Activated CD8-positive, alpha-beta T cell treated with anti-CD3 and anti-CD28 coated beads, Interleukin-2, amount 10 ng/mL, durations not matched to agents 7 days and 5 days (primary cell): ENCODE results near the gene OTUB1. TPM values are rescaled to one million over a fixed set of nuclear protein-coding genes. Genes with fewer than 3 reads are reported as not detected.
"Not testable (repeated sequence)": the region's sequence is repeated elsewhere in the genome, so short reads cannot be mapped to it uniquely, and the experiment has no call there.

Source experiments
- ATAC-seq: fragments of 150-1000 bp; cut with Tn5 transposase; one replicate; pipeline ENCODE4 v1.10.0; 2021; ENCODE audit warnings: moderate library complexity
- CTCF ChIA-PET: fragments of 350-600 bp; sonication (Branson Sonifier 250); formaldehyde crosslinking; loops from one replicate; lab custom pipeline; 2021; ENCODE audit warnings: antibody characterized with exemption; lab: Charles Lee
- POLR2A ChIA-PET: fragments of 350-600 bp; sonication (Branson Sonifier 250); formaldehyde crosslinking; loops from one replicate; lab custom pipeline; 2021; ENCODE audit warnings: antibody characterized with exemption; lab: Charles Lee
- DNase-seq: peaks from one replicate; pipeline ENCODE4 v3.0.0-alpha.2; 2020
- H3K27ac Mint-ChIP-seq: one replicate; pipeline ENCODE4 v1.8.0; 2021; ENCODE audit warnings: mild to moderate bottlenecking, mixed read lengths
- H3K27me3 Mint-ChIP-seq: one replicate; pipeline ENCODE4 v1.8.0; 2021; ENCODE audit warnings: low read depth, mixed read lengths
- H3K36me3 Mint-ChIP-seq: one replicate; pipeline ENCODE4 v1.8.0; 2021; ENCODE audit warnings: low read depth, mixed read lengths
- H3K4me1 Mint-ChIP-seq: one replicate; pipeline ENCODE4 v1.8.0; 2021; ENCODE audit warnings: low read depth, mixed read lengths
- H3K4me3 Mint-ChIP-seq: one replicate; pipeline ENCODE4 v1.8.0; 2021; ENCODE audit warnings: mild to moderate bottlenecking, mixed read lengths
- H3K9me3 Mint-ChIP-seq: one replicate; pipeline ENCODE4 v1.8.0; 2022; ENCODE audit warnings: mixed read lengths; ENCODE audit not compliant: insufficient read depth
- total RNA-seq, 2 experiments: library from RNA; stranded (reverse); gene quantifications; one replicate each; pipeline ENCODE4 v1.2.3, GENCODE V29; 2021

OTUB1 gene
- total RNA-seq, 2 experiments from 2014 or later: 93.7 to 102 TPM

DNA sequence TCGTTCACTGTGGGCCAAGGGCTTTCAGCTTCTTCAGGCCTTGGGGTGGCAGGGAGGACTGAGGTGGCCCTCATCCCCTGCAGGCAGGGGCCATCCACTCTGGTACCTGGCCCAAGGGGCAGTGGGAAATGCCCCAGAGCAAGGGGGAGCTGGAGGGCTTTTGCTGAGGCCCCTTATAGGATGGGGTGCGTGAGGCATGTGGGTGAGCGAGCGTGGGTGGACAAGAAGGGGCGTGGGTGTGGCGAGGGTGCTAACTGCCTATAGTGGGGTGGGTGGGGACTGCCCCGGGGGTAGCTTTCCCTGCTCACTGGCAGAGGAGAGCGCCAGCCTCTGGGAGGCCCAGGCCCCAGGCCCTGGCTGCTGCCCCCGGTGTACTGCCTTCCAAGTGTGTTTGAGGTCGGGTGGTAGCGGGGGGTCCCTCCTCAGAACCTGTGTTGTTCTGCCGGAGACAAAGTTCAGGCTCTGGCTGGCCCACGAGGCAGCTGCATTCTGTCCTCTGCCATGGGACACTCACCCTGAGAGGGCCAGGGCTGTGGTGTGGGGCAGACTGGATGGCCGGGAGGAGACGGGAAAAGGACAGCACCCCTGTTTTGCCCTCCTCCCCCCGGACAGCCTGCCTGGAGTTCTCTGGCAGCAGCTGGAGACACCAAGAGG is 52.9 kb downstream of the OTUB1 start:
- Mint-ChIP-seq H3K27ac (no peak overlapping the region), H3K36me3 (peaks cover 5% of the 10 kb centered on the region), H3K9me3 (no peaks in the 10 kb centered on the region), H3K4me1 (peaks cover 5% of the 10 kb centered on the region), H3K27me3 (peaks cover 26% of the 10 kb centered on the region), H3K4me3 (no peak overlapping the region)
- no peak for ATAC-seq
- ChIA-PET POLR2A (no interaction called here), CTCF (no interaction called here)
- no peak for DNase-seq

DNA sequence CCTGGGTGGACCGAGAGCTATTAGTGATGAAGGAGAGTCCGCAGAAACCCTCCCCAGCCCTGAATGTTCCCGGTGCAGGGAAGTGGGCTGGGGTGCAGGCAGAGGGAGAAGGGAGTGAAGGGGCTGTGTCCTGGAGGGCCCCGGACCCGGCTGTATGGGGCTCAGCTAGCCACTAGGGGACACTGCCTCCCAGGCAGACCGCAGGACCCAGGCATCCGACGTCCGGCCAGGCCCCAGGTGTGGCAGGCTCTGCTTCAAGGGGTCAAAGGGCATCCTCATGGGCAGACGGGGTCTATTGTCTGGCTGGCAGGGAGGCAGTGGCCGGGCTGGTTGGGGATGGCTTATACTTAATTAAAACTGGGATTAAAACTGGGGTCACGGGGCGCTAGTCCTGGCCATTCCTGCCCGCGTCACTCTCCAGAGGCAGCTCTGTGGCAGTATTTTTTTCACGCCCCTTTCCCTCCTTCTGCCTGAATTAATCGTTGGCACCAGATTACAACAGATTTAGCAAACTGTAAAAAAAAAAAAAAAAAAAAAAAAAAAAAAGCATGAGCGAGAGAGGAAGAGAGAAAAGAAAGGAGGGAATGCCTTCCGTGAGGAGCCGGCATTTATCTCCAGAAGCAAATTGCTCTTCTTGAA is 54.6 kb downstream of the OTUB1 start:
- CTCF ChIA-PET: no interaction called here
- no peak overlapping the region for H3K27ac Mint-ChIP-seq
- DNase-seq (no peak), ATAC-seq (no peak)
- no peak overlapping the region for H3K4me3 Mint-ChIP-seq
- H3K4me1 Mint-ChIP-seq: no peaks in the 10 kb centered on the region
- H3K36me3 Mint-ChIP-seq: no peaks in the 10 kb centered on the region
- no peaks in the 10 kb centered on the region for H3K9me3 Mint-ChIP-seq
- H3K27me3 Mint-ChIP-seq: peaks cover 14% of the 10 kb centered on the region
- POLR2A ChIA-PET: no interaction called here

DNA sequence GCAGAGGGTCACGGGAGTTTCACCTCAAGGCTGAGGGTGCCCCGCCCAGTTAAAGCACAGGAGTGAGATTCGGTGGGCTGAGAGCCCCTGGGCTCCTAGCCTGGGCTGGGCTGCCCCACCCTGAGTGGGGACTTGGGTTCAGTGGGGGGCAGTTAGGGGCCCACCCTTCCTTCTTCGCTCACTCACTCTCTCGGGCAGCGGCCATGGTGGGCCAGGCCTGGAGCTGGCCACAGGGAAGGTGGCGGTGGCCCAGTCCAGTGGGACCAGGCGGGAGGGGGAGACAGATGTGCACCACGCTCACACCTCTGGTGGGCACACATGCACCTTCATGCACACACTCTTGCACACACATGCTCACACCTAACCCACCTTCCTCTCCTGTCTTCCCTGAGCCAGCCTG is 55.6 kb downstream of the OTUB1 start:
- ChIA-PET CTCF (no interaction called here), POLR2A (interaction anchor here (0.6 kb wide), 1 partner anchor 573 kb away, joined by 5 read pairs; no protein-coding TSS in a partner anchor)
- Mint-ChIP-seq H3K27ac (no peak overlapping the region), H3K27me3 (peaks cover 14% of the 10 kb centered on the region), H3K36me3 (no peaks in the 10 kb centered on the region), H3K9me3 (no peaks in the 10 kb centered on the region), H3K4me3 (no peak overlapping the region), H3K4me1 (no peaks in the 10 kb centered on the region)
- DNase-seq: no peak
- no peak for ATAC-seq

DNA sequence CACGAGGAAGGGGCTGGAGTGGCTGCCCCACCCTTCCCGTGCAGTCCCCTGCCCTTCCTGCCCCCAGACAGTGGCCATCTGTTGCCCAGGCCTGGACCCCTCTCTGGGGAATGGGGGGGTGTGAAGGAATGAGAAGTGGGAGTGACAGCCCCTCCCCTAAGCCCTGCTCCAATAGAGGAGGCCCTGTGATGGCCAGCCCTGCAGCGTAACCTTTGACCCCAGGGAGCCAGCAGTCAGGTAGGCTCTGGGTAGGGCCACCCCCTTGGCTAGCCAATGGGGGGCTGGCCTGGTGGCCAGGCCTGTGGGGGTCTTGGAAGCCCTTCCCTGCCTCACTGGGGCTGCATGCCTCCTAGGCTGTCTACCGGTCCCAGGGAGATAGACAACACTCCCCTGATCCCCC is 56.1 kb downstream of the OTUB1 start:
- POLR2A ChIA-PET: no interaction called here
- CTCF ChIA-PET: no interaction called here
- Mint-ChIP-seq H3K9me3 (no peaks in the 10 kb centered on the region), H3K4me1 (no peaks in the 10 kb centered on the region), H3K27ac (no peak overlapping the region), H3K36me3 (no peaks in the 10 kb centered on the region), H3K4me3 (no peak overlapping the region), H3K27me3 (peaks cover 12% of the 10 kb centered on the region)
- DNase-seq (no peak), ATAC-seq (no peak)

DNA sequence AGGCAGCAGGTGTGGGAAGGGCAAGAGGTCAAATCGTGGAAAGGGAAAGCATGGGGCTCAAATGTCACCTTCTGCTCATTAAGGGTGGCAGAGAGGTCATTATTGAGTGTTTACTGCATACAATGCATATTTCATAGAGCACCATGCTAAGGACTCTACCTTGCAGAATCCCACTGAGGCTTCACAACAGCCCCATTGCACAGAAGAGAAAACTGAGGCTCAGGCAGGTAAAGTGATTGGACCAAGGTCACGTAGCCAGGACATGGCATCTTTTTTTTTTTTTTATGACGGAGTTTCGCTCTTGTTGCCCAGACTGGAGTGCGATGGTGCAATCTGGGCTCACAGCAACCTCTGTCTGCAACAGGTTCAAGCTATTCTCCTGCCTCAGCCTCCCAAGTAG is 57.3 kb downstream of the OTUB1 start:
- Mint-ChIP-seq H3K4me1 (no peaks in the 10 kb centered on the region), H3K36me3 (no peaks in the 10 kb centered on the region), H3K27ac (no peak overlapping the region), H3K4me3 (no peak overlapping the region), H3K9me3 (no peaks in the 10 kb centered on the region), H3K27me3 (peaks cover 4% of the 10 kb centered on the region)
- POLR2A ChIA-PET: interaction anchor here (0.7 kb wide), 1 partner anchor 144 kb away, joined by 3 read pairs; no protein-coding TSS in a partner anchor
- CTCF ChIA-PET: no interaction called here
- ATAC-seq (no peak), DNase-seq (no peak)

DNA sequence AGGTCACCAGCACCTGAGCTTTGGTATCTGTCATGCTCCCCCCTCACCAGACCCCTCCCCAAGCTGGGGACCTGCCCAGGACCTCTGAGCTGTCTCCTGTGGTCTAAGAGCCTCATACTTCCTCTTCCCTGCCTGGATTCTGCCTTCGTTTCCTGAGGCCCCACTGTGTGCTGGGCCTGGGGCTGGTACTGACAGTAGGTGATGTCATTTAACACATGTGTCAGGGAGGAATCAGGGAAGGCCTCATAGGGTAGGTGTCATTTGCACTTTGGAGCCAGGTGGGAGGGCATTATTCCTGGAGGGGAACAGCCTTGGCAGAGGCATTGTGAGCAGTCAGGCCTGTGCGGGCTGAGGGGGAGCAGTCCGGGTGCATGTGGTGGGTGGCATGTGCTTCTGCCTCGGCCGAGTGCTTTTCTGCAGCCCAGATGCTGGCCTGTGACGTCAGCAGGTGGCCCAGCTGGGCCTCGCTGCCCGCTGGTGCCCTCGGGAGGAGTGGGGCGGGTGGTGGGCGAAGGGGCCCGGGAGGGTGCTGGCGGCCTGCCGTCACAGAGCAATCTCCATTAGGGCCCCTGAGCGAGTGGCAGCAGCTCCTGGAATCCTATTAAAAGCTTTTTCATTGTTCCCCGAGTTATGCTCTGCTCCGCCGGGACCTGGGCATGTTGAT is 58.6 kb downstream of the OTUB1 start:
- POLR2A ChIA-PET: no interaction called here

DNA sequence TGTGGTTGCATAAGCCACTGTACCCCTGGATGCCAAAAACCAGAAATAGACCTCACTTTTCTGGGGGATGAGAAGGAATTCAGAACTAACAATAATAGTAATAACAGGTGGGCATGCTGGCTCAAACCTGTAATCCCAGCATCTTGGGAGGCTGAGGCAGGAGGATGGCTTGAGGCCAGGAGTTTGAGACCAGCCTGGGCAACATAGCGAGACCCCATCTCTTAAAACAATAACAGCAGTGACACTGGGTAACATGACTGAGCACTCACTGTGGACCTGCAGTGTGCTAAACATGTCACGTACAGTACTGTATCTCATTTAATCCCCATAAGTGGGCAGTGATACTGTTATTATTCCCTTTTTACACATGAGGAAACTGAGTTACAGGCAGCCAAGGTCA is 59.5 kb downstream of the OTUB1 start:
- no peaks in the 10 kb centered on the region for H3K4me1 Mint-ChIP-seq
- no peaks in the 10 kb centered on the region for H3K27me3 Mint-ChIP-seq
- ChIA-PET CTCF (no interaction called here), POLR2A (no interaction called here)
- no peak overlapping the region for H3K27ac Mint-ChIP-seq
- DNase-seq: no peak
- H3K9me3 Mint-ChIP-seq: no peaks in the 10 kb centered on the region
- no peak overlapping the region for H3K4me3 Mint-ChIP-seq
- H3K36me3 Mint-ChIP-seq: no peaks in the 10 kb centered on the region
- ATAC-seq: no peak

More for the DNA sequence above, 58.6 kb downstream of the OTUB1 start:
- no peak overlapping the region for H3K27ac Mint-ChIP-seq
- H3K9me3 Mint-ChIP-seq: no peaks in the 10 kb centered on the region
- no peaks in the 10 kb centered on the region for H3K36me3 Mint-ChIP-seq
- ATAC-seq: no peak
- no peaks in the 10 kb centered on the region for H3K4me1 Mint-ChIP-seq
- CTCF ChIA-PET: no interaction called here
- H3K27me3 Mint-ChIP-seq: no peaks in the 10 kb centered on the region
- H3K4me3 Mint-ChIP-seq: no peak overlapping the region
- DNase-seq: no peak

DNA sequence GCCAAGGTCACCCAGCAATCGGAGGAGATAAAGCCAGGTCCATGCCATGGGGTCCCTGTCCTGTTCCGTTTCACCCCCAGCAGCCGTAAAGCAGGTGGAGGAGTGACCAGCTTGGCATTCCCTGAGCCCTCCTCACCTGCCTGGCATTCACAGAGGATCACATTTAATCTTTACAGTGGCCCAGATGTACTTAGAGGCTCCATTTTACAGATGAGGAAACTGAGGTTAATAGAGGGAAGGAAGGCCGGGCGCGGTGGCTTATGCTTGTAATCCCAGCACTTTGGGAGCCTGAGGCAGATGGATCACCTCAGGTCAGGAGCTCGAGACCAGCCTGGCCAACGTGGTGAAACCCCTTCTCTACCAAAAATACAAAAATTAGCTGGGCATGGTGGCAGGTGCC is 61.1 kb downstream of the OTUB1 start:
- H3K36me3 Mint-ChIP-seq, H3K27me3 Mint-ChIP-seq, H3K9me3 Mint-ChIP-seq, H3K27ac Mint-ChIP-seq, H3K4me1 Mint-ChIP-seq, H3K4me3 Mint-ChIP-seq, CTCF ChIA-PET, DNase-seq, POLR2A ChIA-PET, ATAC-seq: not testable (repeated sequence)

Other genes starting within 250 kb of the OTUB1 start
- gene ZFTA, start 217.7 kb upstream of the OTUB1 start, total RNA-seq: 1 to 10 TPM; 4.5 to 5.6 TPM
- gene SPINDOC, start 173.0 kb upstream of the OTUB1 start, total RNA-seq: 10 to 100 TPM; 49.1 to 50.4 TPM
- 10 to 100 TPM; 62.1 to 68.6 TPM for gene MARK2, start 147.3 kb upstream of the OTUB1 start, total RNA-seq
- gene RCOR2, start 69.3 kb upstream of the OTUB1 start, total RNA-seq: under 1 TPM; 0.55 to 0.60 TPM
- 10 to 100 TPM; 42.6 to 44.9 TPM for gene NAA40, start 47.4 kb upstream of the OTUB1 start, total RNA-seq
- 100 to 1,000 TPM; 528 to 569 TPM for gene COX8A, start 11.8 kb upstream of the OTUB1 start, total RNA-seq
- not detected for gene FLRT1, start 49.5 kb downstream of the OTUB1 start, total RNA-seq
- gene MACROD1, start 179.7 kb downstream of the OTUB1 start, total RNA-seq: 10 to 100 TPM; 14.4 to 14.6 TPM
- 100 to 1,000 TPM; 335 to 340 TPM for gene STIP1, start 199.7 kb downstream of the OTUB1 start, total RNA-seq
- gene FERMT3, start 220.3 kb downstream of the OTUB1 start, total RNA-seq: 100 to 1,000 TPM; 261 to 281 TPM
- gene TRPT1, start 239.7 kb downstream of the OTUB1 start, total RNA-seq: 10 to 100 TPM; 37.8 to 44.8 TPM
- gene NUDT22, start 239.8 kb downstream of the OTUB1 start, total RNA-seq: 10 to 100 TPM; 86.7 to 91.6 TPM
- gene DNAJC4, start 244.1 kb downstream of the OTUB1 start, total RNA-seq: 10 to 100 TPM; 38.0 to 41.3 TPM
- gene VEGFB, start 248.1 kb downstream of the OTUB1 start, total RNA-seq: 10 to 100 TPM; 81.5 to 87.8 TPM